GM23248 (cell line): ENCODE results near the gene SRSF5. TPM values are rescaled to one million over a fixed set of nuclear protein-coding genes. Genes with fewer than 3 reads are reported as not detected.

ENCODE experiments used
- DNase-seq: peaks from one replicate; pipeline ENCODE4 v3.0.0-alpha.2; 2015
- H2AFZ ChIP-seq: fragments of 200-600 bp; sonication (generic); 2 replicates; pipeline ENCODE4 v1.6.1; 2016; ENCODE audit warnings: antibody characterized with exemption
- H3F3A ChIP-seq: fragments of 200-600 bp; sonication (generic); 2 replicates; pipeline ENCODE4 v1.6.1; 2016; ENCODE audit warnings: mild to moderate bottlenecking, antibody characterized with exemption, mixed run types; ENCODE audit not compliant: insufficient read depth
- H3K27ac ChIP-seq: fragments of 200-600 bp; sonication (generic); 2 replicates; pipeline ENCODE4 v1.5.1; 2016; ENCODE audit warnings: mild to moderate bottlenecking
- H3K27me3 ChIP-seq: fragments of 200-600 bp; sonication (generic); replicated peaks from 2 replicates; pipeline ENCODE4 v1.6.1; 2016; ENCODE audit warnings: mild to moderate bottlenecking; ENCODE audit not compliant: insufficient read depth
- H3K36me3 ChIP-seq: fragments of 200-600 bp; sonication (generic); 2 replicates; pipeline ENCODE4 v1.6.1; 2016; ENCODE audit warnings: low read depth, mild to moderate bottlenecking
- H3K4me1 ChIP-seq: fragments of 200-600 bp; sonication (generic); 2 replicates; pipeline ENCODE4 v1.6.1; 2016; ENCODE audit warnings: mild to moderate bottlenecking; ENCODE audit not compliant: insufficient read depth
- H3K4me2 ChIP-seq: fragments of 200-600 bp; sonication (generic); one replicate; pipeline ENCODE4 v1.6.1; 2016; ENCODE audit warnings: mild to moderate bottlenecking; ENCODE audit not compliant: unreplicated experiment
- H3K4me3 ChIP-seq: fragments of 200-600 bp; sonication (generic); 2 replicates; pipeline ENCODE4 v1.5.1; 2016; ENCODE audit warnings: mild to moderate bottlenecking
- H3K79me2 ChIP-seq: fragments of 200-600 bp; sonication (generic); 2 replicates; pipeline ENCODE4 v1.6.1; 2016; ENCODE audit warnings: mild to moderate bottlenecking; ENCODE audit not compliant: insufficient read depth
- H3K9ac ChIP-seq: fragments of 200-600 bp; sonication (generic); 2 replicates; pipeline ENCODE4 v1.6.1; 2016; ENCODE audit warnings: mild to moderate bottlenecking
- H3K9me2 ChIP-seq: fragments of 200-600 bp; sonication (generic); 2 replicates; pipeline ENCODE4 v1.6.1; 2016; ENCODE audit warnings: mixed run types, mild to moderate bottlenecking, moderate library complexity; ENCODE audit not compliant: insufficient read depth
- H3K9me3 ChIP-seq: fragments of 200-600 bp; sonication (generic); one replicate; pipeline ENCODE4 v1.6.1; 2017; ENCODE audit warnings: low read depth
- H4K20me1 ChIP-seq: fragments of 200-600 bp; sonication (generic); 2 replicates; pipeline ENCODE4 v1.6.0; 2016; ENCODE audit not compliant: insufficient read depth
- EZH2 ChIP-seq: fragments of 200-600 bp; sonication (generic); IDR thresholded peaks from 2 replicates; pipeline ENCODE4 v1.6.1; 2018; ENCODE audit warnings: antibody characterized with exemption, mild to moderate bottlenecking; ENCODE audit not compliant: insufficient read depth, poor library complexity, severe bottlenecking
- EZH2phosphoT487 ChIP-seq: fragments of 200-600 bp; sonication (generic); IDR thresholded peaks from 2 replicates; pipeline ENCODE4 v1.6.1; 2018; ENCODE audit warnings: antibody characterized with exemption, moderate library complexity, mild to moderate bottlenecking, low read depth; ENCODE audit not compliant: insufficient read depth
- WGBS, 2 experiments: methylation state at CpG; one replicate each; pipeline ENCODE4 v1.1.6; 2015 to 2017; ENCODE audit warnings: low lambda C conversion rate in 2 of 2, low coverage in 1 of 2; ENCODE audit errors: missing lambda C conversion rate in 2 of 2; 5-methylcytosine and 5-hydroxymethylcytosine counted together
- in situ Hi-C: fragments of 300-500 bp; cut with MboI; formaldehyde crosslinking; loops from 2 replicates; pipeline ENCODE4 v1.15.0; 2020
- polyA plus RNA-seq: library from polyadenylated mRNA; unstranded; fragments of >200 nt; fragmentation: Nextera tagmentation; extraction: Ambion mirVana; gene quantifications from 2 replicates; pipeline ENCODE4 v1.2.1, GENCODE V29; 2016
- total RNA-seq: library from RNA; depleted of rRNA; stranded (reverse); fragments of >200 nt; shearing (Covaris generic); gene quantifications from 2 replicates; pipeline ENCODE4 v1.2.3, GENCODE V29; 2014

SRSF5 gene
- total and polyA plus RNA-seq, 2 experiments from 2014 or later: 125 to 227 TPM

- no peaks in the 10 kb centered on the region for H3K9me2 ChIP-seq
- no peak overlapping the region for H3K27ac ChIP-seq
- TF ChIP-seq EZH2phosphoT487: no peak
- TF ChIP-seq EZH2: no peak
- H3K4me1 ChIP-seq: no peaks in the 10 kb centered on the region
- no peak overlapping the region for H3K9ac ChIP-seq
- 89 to 100% methylated on average over 1 of the region's 1 CpG for WGBS, 2 experiments
- H3F3A ChIP-seq: peaks cover 10% of the 10 kb centered on the region; the same call in 1 of the 2 replicates
- no peaks in the 10 kb centered on the region for H4K20me1 ChIP-seq
- no peaks in the 10 kb centered on the region for H3K27me3 ChIP-seq
- peaks cover 9% of the 10 kb centered on the region; the same call in 1 of the 2 replicates for H3K36me3 ChIP-seq
- DNase-seq: no peak
- H3K4me2 ChIP-seq: no peak overlapping the region
- no peaks in the 10 kb centered on the region for H3K9me3 ChIP-seq
- H3K79me2 ChIP-seq: no peaks in the 10 kb centered on the region
- no peak overlapping the region for H2AFZ ChIP-seq
- in situ Hi-C loops: no loop called here
- H3K4me3 ChIP-seq: no peak overlapping the region
Measured at GRCh38 chr14:69784942-69785341, 18.0 kb downstream of the SRSF5 start.

DNA sequence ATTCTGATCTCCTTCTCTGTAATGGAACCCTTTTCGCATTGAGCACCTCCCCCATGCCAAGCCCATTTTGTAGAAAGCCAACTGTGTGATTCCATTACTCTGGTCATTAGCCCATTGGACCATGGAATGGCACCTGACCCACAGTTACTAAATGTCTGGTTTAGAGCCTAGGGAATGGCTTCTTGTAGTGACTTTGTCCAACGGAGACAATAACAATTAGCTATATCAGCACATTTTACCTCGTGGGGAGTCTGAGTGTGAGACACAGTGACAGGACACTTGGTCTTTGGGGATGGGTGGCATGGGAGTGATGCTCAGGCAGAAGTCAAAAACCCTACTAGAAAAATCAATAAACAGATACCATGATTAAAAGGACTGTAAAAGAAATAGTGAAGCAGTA is 19.7 kb downstream of the SRSF5 start:
- TF ChIP-seq EZH2 (no peak), EZH2phosphoT487 (no peak)
- Histone ChIP-seq H3K4me2 (no peak overlapping the region), H2AFZ (no peak overlapping the region), H3K4me3 (no peak overlapping the region), H3K4me1 (no peaks in the 10 kb centered on the region), H4K20me1 (no peaks in the 10 kb centered on the region), H3K36me3 (no peaks in the 10 kb centered on the region), H3K27ac (no peak overlapping the region), H3K9ac (no peak overlapping the region), H3K9me3 (no peaks in the 10 kb centered on the region), H3F3A (no peaks in the 10 kb centered on the region), H3K27me3 (no peaks in the 10 kb centered on the region), H3K9me2 (no peaks in the 10 kb centered on the region), H3K79me2 (no peaks in the 10 kb centered on the region)
- in situ Hi-C loops: no loop called here
- 97% methylated on average over 3 of the region's 3 CpGs for WGBS, 2 experiments
- no peak for DNase-seq

GRCh38 chr14:69789118-69789640 is 22.2 kb downstream of the SRSF5 start:
- no peaks in the 10 kb centered on the region for H3K79me2 ChIP-seq
- H3K4me3 ChIP-seq: no peak overlapping the region
- H3K36me3 ChIP-seq: no peaks in the 10 kb centered on the region
- H3K4me1 ChIP-seq: no peaks in the 10 kb centered on the region
- H3K9ac ChIP-seq: no peak overlapping the region
- in situ Hi-C loops: no loop called here
- DNase-seq: no peak
- no peaks in the 10 kb centered on the region for H4K20me1 ChIP-seq
- H3K4me2 ChIP-seq: no peak overlapping the region
- no peaks in the 10 kb centered on the region for H3K27me3 ChIP-seq
- H3K27ac ChIP-seq: no peak overlapping the region
- no peaks in the 10 kb centered on the region for H3K9me2 ChIP-seq
- TF ChIP-seq EZH2phosphoT487 (no peak), EZH2 (no peak)
- no peaks in the 10 kb centered on the region for H3K9me3 ChIP-seq
- H3F3A ChIP-seq: no peaks in the 10 kb centered on the region
- no peak overlapping the region for H2AFZ ChIP-seq

GRCh38 chr14:69792887-69793421 is 26.0 kb downstream of the SRSF5 start:
- TF ChIP-seq EZH2 (no peak), EZH2phosphoT487 (no peak)
- WGBS, 2 experiments: 73 to 82% methylated on average over 7 of the region's 7 CpGs
- Histone ChIP-seq H3K4me1 (no peaks in the 10 kb centered on the region), H3K27ac (no peak overlapping the region), H3K9me3 (no peaks in the 10 kb centered on the region), H2AFZ (no peak overlapping the region), H3K9ac (no peak overlapping the region), H4K20me1 (no peaks in the 10 kb centered on the region), H3K4me3 (no peak overlapping the region), H3K4me2 (no peak overlapping the region), H3K36me3 (no peaks in the 10 kb centered on the region), H3F3A (no peaks in the 10 kb centered on the region), H3K9me2 (no peaks in the 10 kb centered on the region), H3K27me3 (no peaks in the 10 kb centered on the region), H3K79me2 (no peaks in the 10 kb centered on the region)
- no peak for DNase-seq
- in situ Hi-C loops: no loop called here

- Histone ChIP-seq H3K9me3 (no peaks in the 10 kb centered on the region), H3K79me2 (no peaks in the 10 kb centered on the region), H3F3A (no peaks in the 10 kb centered on the region), H3K27me3 (no peaks in the 10 kb centered on the region), H3K36me3 (no peaks in the 10 kb centered on the region), H3K27ac (no peak overlapping the region), H3K9me2 (no peaks in the 10 kb centered on the region), H3K4me1 (no peaks in the 10 kb centered on the region), H2AFZ (no peak overlapping the region), H3K9ac (no peak overlapping the region), H3K4me2 (no peak overlapping the region), H3K4me3 (no peak overlapping the region), H4K20me1 (no peaks in the 10 kb centered on the region)
- TF ChIP-seq EZH2phosphoT487: no peak
- TF ChIP-seq EZH2: no peak
- 52 to 53% methylated on average over 3 of the region's 3 CpGs for WGBS, 2 experiments
- DNase-seq: no peak
- in situ Hi-C loops: no loop called here
Measured at GRCh38 chr14:69794791-69795190, 27.8 kb downstream of the SRSF5 start.
